ENCODE measurements around the gene SLC35B3. TPM values are rescaled to one million over a fixed set of nuclear protein-coding genes. Genes with fewer than 3 reads are reported as not detected.

Gene SLC35B3
- total RNA-seq: 21.9 and 23.6 TPM in 2 replicates

DNA sequence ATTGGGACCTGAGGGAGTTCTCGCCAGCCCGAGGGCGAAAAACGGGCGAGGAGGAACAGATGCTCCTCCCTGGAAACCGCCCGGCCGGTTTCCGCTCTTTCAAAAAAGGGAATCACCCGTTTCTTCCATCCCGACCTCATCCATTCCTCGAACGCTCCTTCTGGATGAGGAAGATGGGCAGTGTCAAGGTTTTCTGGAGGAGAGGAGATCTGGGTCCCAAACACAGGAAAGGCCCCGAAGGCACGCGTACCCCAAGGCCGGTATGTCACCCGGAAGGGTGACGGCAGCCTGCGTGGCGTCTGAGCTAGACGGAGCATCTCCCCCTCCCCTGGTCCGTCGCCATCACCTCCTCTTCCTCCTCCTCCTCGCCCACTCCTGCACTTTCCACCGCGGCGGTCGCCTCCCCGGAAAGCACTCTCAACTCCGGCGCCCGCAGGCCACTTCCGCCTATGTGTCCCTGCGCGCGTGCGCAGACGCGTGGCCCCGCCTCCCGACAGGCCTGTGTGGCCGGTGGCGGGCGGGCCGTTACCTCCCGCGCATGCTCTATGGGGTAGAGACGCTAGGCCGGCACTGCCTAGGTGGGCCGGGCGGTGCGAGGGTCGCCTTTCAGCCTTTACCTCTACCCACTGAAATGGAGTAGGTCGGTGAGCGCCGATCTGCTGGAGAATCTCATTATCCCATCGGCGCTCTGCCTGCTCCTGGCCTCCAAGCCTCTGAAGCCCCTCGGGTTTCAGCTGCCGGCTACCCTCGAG, at the start of gene SLC35B3:
Gene SLC35B3 (minus strand): TSS at position 453 of the 752 bp plus-strand sequence.

